HUDEP-2 (cell line): ENCODE results near the gene TSR3.

Source experiments
- DNase-seq, 76 experiments: peaks; one replicate each; lab custom pipeline; 2025; ENCODE audit not compliant: unreplicated experiment in 76 of 76; lab: John Stamatoyannopoulos, UW

The TSR3 gene

GRCh38 chr16:1326946-1327618 lies 24.6 kb downstream of the TSR3 start:
- no peak for DNase-seq

GRCh38 chr16:1326391-1326790 lies 25.3 kb downstream of the TSR3 start:
- DNase-seq = no peak

- no peak for DNase-seq
Measured at GRCh38 chr16:1325673-1326371, 25.9 kb downstream of the TSR3 start.

GRCh38 chr16:1325261-1325660 lies 26.4 kb downstream of the TSR3 start:
- no peak for DNase-seq

- no peak for DNase-seq
Measured at GRCh38 chr16:1324286-1324826, 27.3 kb downstream of the TSR3 start.

GRCh38 chr16:1323296-1324239 lies 28.1 kb downstream of the TSR3 start:
- no peak for DNase-seq

GRCh38 chr16:1322407-1322806 lies 29.3 kb downstream of the TSR3 start:
- DNase-seq = no peak

GRCh38 chr16:1320658-1321240 lies 30.9 kb downstream of the TSR3 start:
- DNase-seq = no peak

GRCh38 chr16:1320097-1320496 lies 31.6 kb downstream of the TSR3 start:
- DNase-seq = no peak

GRCh38 chr16:1319041-1319440 lies 32.6 kb downstream of the TSR3 start:
- no peak for DNase-seq

- DNase-seq = no peak
Measured at GRCh38 chr16:1318268-1318545, 33.5 kb downstream of the TSR3 start.

- DNase-seq = no peak
Measured at GRCh38 chr16:1317479-1318267, 34.0 kb downstream of the TSR3 start.

GRCh38 chr16:1316033-1316405 lies 35.7 kb downstream of the TSR3 start:
- no peak for DNase-seq

GRCh38 chr16:1315081-1316032 lies 36.3 kb downstream of the TSR3 start:
- no peak for DNase-seq

- no peak for DNase-seq
Measured at GRCh38 chr16:1314399-1315068, 37.1 kb downstream of the TSR3 start.

- no peak for DNase-seq
Measured at GRCh38 chr16:1313721-1314369, 37.8 kb downstream of the TSR3 start.

- DNase-seq = no peak
Measured at GRCh38 chr16:1312903-1313302, 38.8 kb downstream of the TSR3 start.

- no peak for DNase-seq
Measured at GRCh38 chr16:1312467-1312816, 39.2 kb downstream of the TSR3 start.
